Measurements from ENCODE around the gene ZBTB24.

The ZBTB24 gene

DNA sequence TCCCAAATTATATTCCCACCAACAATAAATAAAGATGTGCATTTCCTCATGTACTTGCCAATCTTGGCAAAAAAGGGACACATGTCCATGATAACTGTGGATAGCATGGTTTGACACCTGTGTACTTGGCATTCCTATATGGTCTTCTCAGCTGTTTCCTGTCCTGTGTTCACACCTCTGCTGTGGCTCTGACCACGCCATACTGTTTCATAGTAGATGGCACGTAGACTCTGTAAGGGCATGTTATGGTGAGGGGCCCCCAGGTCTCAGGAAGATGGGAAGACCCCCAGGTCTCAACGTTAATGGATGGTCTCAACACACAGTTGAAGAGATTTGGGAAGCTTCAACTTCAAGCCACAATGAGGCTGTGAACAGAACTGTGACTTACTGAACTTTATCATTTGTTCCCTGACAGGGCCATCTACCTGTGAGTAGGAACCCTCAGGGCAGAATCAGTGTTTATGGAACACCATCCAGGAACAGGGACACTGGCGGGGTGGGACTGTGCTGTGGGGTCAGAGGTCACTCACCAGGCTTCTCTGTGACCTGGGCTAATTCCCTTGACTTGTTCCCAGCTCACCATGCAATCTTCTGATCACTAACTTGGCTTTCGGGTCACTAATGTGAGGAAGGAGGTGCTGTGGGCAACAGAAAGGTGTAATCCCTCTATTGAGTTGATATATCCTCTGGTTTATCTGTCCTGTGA, 11.8 kb downstream of the ZBTB24 start:
- no peaks in the 10 kb centered on the region for H3K36me3 ChIP-seq (ENCODE audit: control insufficient read depth, insufficient read depth, low read length)

DNA sequence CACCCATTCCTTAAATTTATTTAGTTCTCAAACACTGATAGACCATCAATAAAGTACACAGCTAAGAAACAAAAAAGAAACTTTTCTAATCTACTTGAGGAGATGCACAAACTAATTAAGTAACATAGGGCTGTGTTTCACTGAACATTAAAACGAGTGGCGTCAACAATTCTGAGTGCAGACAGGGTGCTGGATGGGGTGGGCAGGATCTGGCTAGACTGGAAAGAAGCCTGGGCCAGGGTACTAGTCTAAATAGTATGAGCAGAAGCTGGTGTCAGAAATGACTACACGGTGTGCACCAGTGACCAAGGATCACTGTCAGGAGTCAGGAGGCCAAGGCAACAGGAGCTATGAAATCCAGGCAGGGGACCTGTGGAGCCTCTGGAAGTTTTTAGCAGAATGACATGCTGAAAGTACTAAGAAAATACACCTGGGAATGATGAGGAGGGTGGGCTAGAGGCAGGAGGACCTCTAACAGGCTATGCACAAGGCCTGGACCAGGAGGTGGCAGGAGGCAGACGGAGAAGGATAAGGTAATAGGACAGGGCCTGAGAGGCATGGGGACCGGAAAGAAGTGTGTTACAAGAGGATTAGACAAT, 13.3 kb downstream of the ZBTB24 start:
- no peak overlapping the region for H3K27ac ChIP-seq
- no peak overlapping the region for H3K4me2 ChIP-seq (ENCODE audit: low read length)
- H3K79me2 ChIP-seq: peaks cover 6% of the 10 kb centered on the region
- TF ChIP-seq, protein P1, sequence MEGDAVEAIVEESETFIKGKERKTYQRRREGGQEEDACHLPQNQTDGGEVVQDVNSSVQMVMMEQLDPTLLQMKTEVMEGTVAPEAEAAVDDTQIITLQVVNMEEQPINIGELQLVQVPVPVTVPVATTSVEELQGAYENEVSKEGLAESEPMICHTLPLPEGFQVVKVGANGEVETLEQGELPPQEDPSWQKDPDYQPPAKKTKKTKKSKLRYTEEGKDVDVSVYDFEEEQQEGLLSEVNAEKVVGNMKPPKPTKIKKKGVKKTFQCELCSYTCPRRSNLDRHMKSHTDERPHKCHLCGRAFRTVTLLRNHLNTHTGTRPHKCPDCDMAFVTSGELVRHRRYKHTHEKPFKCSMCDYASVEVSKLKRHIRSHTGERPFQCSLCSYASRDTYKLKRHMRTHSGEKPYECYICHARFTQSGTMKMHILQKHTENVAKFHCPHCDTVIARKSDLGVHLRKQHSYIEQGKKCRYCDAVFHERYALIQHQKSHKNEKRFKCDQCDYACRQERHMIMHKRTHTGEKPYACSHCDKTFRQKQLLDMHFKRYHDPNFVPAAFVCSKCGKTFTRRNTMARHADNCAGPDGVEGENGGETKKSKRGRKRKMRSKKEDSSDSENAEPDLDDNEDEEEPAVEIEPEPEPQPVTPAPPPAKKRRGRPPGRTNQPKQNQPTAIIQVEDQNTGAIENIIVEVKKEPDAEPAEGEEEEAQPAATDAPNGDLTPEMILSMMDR (IDR thresholded peaks at IDR 0.05): no peak
- no peak overlapping the region for H2AFZ ChIP-seq
- no peaks in the 10 kb centered on the region for H3K27me3 ChIP-seq (ENCODE audit: control insufficient read depth, insufficient read depth, low read length)
- no peak overlapping the region for H3K9ac ChIP-seq
- H3K4me1 ChIP-seq: peaks cover 5% of the 10 kb centered on the region
- no peaks in the 10 kb centered on the region for H3K36me3 ChIP-seq (ENCODE audit: control insufficient read depth, insufficient read depth, low read length)
- no peaks in the 10 kb centered on the region for H3K9me3 ChIP-seq (ENCODE audit: control insufficient read depth, low read length)
- no peak overlapping the region for H3K4me3 ChIP-seq (ENCODE audit: low read depth, low read length)

More for the DNA sequence above, 11.8 kb downstream of the ZBTB24 start:
- Histone ChIP-seq H3K4me3 (ENCODE audit: low read depth, low read length) (no peak overlapping the region), H3K79me2 (peaks cover 6% of the 10 kb centered on the region), H3K27me3 (ENCODE audit: control insufficient read depth, insufficient read depth, low read length) (no peaks in the 10 kb centered on the region), H3K9ac (no peak overlapping the region), H3K27ac (no peak overlapping the region), H3K9me3 (ENCODE audit: control insufficient read depth, low read length) (no peaks in the 10 kb centered on the region), H3K4me2 (ENCODE audit: low read length) (no peak overlapping the region), H3K4me1 (peaks cover under 1% of the 10 kb centered on the region), H2AFZ (no peak overlapping the region)
- TF ChIP-seq, protein P1 (IDR thresholded peaks at IDR 0.05): no peak

DNA sequence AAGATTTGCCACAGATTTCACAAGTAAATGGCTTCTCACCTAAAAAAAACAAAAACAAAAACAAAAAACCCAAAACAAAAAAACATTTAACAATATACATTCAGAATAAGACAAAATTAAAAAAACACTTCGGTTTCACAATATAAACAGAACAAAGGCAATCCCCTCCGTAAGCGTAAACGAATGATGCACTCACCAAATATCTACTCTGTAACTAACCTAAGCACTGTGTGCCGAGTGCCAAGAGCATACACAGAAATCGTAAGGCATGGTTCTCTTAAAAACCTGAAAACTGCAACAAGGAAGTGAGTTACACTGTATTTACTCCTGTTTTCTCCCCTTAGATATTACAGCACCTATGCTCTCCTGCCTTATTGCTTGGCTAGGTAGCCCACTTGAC, 15.3 kb downstream of the ZBTB24 start:
- Histone ChIP-seq H3K9me3 (ENCODE audit: control insufficient read depth, low read length) (no peaks in the 10 kb centered on the region), H3K9ac (no peak overlapping the region), H2AFZ (no peak overlapping the region), H3K36me3 (ENCODE audit: control insufficient read depth, insufficient read depth, low read length) (no peaks in the 10 kb centered on the region), H3K4me2 (ENCODE audit: low read length) (no peak overlapping the region), H3K27ac (no peak overlapping the region), H3K4me3 (ENCODE audit: low read depth, low read length) (no peak overlapping the region), H3K4me1 (peaks cover 5% of the 10 kb centered on the region), H3K79me2 (peaks cover 6% of the 10 kb centered on the region), H3K27me3 (ENCODE audit: control insufficient read depth, insufficient read depth, low read length) (no peaks in the 10 kb centered on the region)
- TF ChIP-seq, protein P1 (IDR thresholded peaks at IDR 0.05): no peak

DNA sequence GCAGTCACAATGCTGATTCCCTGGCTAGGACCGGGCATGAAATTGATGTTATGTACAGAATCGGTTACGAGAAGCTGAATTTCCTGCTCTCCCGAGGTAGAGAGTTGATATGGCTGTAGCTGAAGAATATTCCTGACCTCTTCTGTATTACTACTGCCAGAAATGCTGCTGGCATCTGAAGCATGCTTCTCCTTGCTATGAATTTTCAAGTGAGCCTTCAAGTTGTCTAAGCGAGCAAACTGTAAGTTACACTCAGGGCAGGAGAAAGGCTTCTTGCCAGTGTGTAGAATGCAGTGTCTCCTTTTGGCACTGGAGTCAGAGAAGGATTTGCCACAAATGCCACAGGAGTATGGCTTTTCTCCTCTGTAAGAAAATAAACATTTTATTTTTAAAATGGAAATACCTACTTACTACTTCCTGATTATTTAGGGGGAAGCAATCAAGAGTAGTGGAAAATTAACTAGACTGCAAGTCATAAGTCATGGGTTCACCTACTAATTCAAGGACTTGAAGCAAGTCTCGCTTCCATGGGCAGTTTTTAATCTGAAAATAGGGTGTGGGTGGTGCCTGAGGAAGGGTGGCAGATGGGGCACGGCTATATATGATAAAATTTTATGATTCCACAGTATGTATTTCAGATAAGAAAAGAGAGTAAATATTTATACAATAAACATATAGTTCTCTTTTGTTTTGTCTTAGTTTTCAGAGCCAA, 16.7 kb downstream of the ZBTB24 start:
- H3K27me3 ChIP-seq (ENCODE audit: control insufficient read depth, insufficient read depth, low read length): no peaks in the 10 kb centered on the region
- H3K4me1 ChIP-seq: peaks cover 10% of the 10 kb centered on the region
- no peaks in the 10 kb centered on the region for H3K9me3 ChIP-seq (ENCODE audit: control insufficient read depth, low read length)
- H3K36me3 ChIP-seq (ENCODE audit: control insufficient read depth, insufficient read depth, low read length): no peaks in the 10 kb centered on the region
- no peak overlapping the region for H3K27ac ChIP-seq
- H3K4me2 ChIP-seq (ENCODE audit: low read length): no peak overlapping the region
- no peak overlapping the region for H2AFZ ChIP-seq
- H3K79me2 ChIP-seq: peaks cover 6% of the 10 kb centered on the region
- TF ChIP-seq, protein P1 (IDR thresholded peaks at IDR 0.05): no peak
- H3K9ac ChIP-seq: no peak overlapping the region
- H3K4me3 ChIP-seq (ENCODE audit: low read depth, low read length): no peak overlapping the region
